WTC11 (cell line): ENCODE measurements around the gene CEP63. TPM values are rescaled to one million over a fixed set of nuclear protein-coding genes. Genes with fewer than 3 reads are reported as not detected.

Experiments used
- ATAC-seq: fragments of 200-7000 bp; cut with Tn5 transposase; 2 replicates; pipeline ENCODE4 v1.10.0; 2021; ENCODE audit warnings: mild to moderate bottlenecking, moderate library complexity
- CTCF ChIA-PET: fragments of 300-600 bp; sonication (Branson Sonifier 250); formaldehyde crosslinking; loops from one replicate; lab custom pipeline; 2021; ENCODE audit warnings: antibody characterized with exemption; lab: Charles Lee
- POLR2A ChIA-PET: fragments of 350-600 bp; sonication (Branson Sonifier 250); formaldehyde crosslinking; loops from one replicate; lab custom pipeline; 2021; ENCODE audit warnings: antibody characterized with exemption; lab: Charles Lee
- DNase-seq: peaks from one replicate; pipeline ENCODE4 v3.0.0; 2021; ENCODE audit warnings: low spot score
- H3K27ac Mint-ChIP-seq: 2 replicates; pipeline ENCODE4 v1.8.0; 2021; ENCODE audit warnings: mixed read lengths
- H3K27me3 Mint-ChIP-seq: 2 replicates; pipeline ENCODE4 v1.8.0; 2021; ENCODE audit warnings: low read depth, mild to moderate bottlenecking, moderate library complexity, mixed read lengths
- H3K36me3 Mint-ChIP-seq: 2 replicates; pipeline ENCODE4 v1.8.0; 2021; ENCODE audit warnings: mixed read lengths
- H3K4me1 Mint-ChIP-seq: 2 replicates; pipeline ENCODE4 v1.8.0; 2022; ENCODE audit warnings: mixed read lengths
- H3K4me3 Mint-ChIP-seq: 2 replicates; pipeline ENCODE4 v1.8.0; 2021; ENCODE audit warnings: mild to moderate bottlenecking, moderate library complexity, mixed read lengths
- H3K9me3 Mint-ChIP-seq: 2 replicates; pipeline ENCODE4 v1.8.0; 2021; ENCODE audit warnings: mixed read lengths
- CREB1 ChIP-seq: sonication (generic); formaldehyde crosslinking; IDR thresholded peaks from 2 replicates; pipeline ENCODE4 v1.8.0; 2023; ENCODE audit warnings: mild to moderate bottlenecking, missing genetic modification reagents
- CREM ChIP-seq: sonication (generic); formaldehyde crosslinking; IDR thresholded peaks from 2 replicates; pipeline ENCODE4 v1.8.1; 2022; ENCODE audit warnings: mild to moderate bottlenecking, missing genetic modification reagents, moderate library complexity
- EMX1 ChIP-seq: fragments of 250-450 bp; sonication (Bioruptor Pico); IDR thresholded peaks from 2 replicates; pipeline ENCODE4 v1.8.0; 2021; ENCODE audit warnings: mild to moderate bottlenecking
- ETV6 ChIP-seq: sonication (generic); formaldehyde crosslinking; IDR thresholded peaks from 2 replicates; pipeline ENCODE4 v1.8.1; 2022; ENCODE audit warnings: mild to moderate bottlenecking, missing genetic modification reagents
- HMGXB4 ChIP-seq: sonication (generic); formaldehyde crosslinking; IDR thresholded peaks from 2 replicates; pipeline ENCODE4 v1.8.1; 2023; ENCODE audit warnings: mild to moderate bottlenecking, moderate library complexity, missing genetic modification reagents
- IRF1 ChIP-seq: sonication (generic); formaldehyde crosslinking; IDR thresholded peaks from 2 replicates; pipeline ENCODE4 v1.8.0; 2023; ENCODE audit warnings: missing genetic modification reagents
- MYBL2 ChIP-seq: sonication (generic); formaldehyde crosslinking; IDR thresholded peaks from 2 replicates; pipeline ENCODE4 v1.8.1; 2023; ENCODE audit warnings: mild to moderate bottlenecking, moderate library complexity, missing genetic modification reagents
- NR1H2 ChIP-seq: sonication (generic); formaldehyde crosslinking; IDR thresholded peaks from 2 replicates; pipeline ENCODE4 v1.9.0; 2021; ENCODE audit warnings: mild to moderate bottlenecking, moderate library complexity, missing genetic modification reagents
- NR2C2 ChIP-seq: sonication (generic); formaldehyde crosslinking; IDR thresholded peaks from 2 replicates; pipeline ENCODE4 v1.8.0; 2022; ENCODE audit warnings: mild to moderate bottlenecking, missing genetic modification reagents
- PRDM15 ChIP-seq: sonication (generic); formaldehyde crosslinking; IDR thresholded peaks from 2 replicates; pipeline ENCODE4 v1.8.0; 2022; ENCODE audit warnings: missing genetic modification reagents
- PRRX2 ChIP-seq: fragments of 250-450 bp; sonication (Bioruptor Pico); IDR thresholded peaks from 2 replicates; pipeline ENCODE4 v1.8.0; 2021; ENCODE audit warnings: mild to moderate bottlenecking
- TEAD4 ChIP-seq: sonication (generic); formaldehyde crosslinking; IDR thresholded peaks from 2 replicates; pipeline ENCODE4 v1.8.0; 2022; ENCODE audit warnings: mild to moderate bottlenecking, missing genetic modification reagents
- ZNF219 ChIP-seq: sonication (generic); formaldehyde crosslinking; IDR thresholded peaks from 2 replicates; pipeline ENCODE4 v1.8.0; 2023; ENCODE audit warnings: missing genetic modification reagents, mild to moderate bottlenecking, borderline replicate concordance
- ZNF317 ChIP-seq: sonication (generic); formaldehyde crosslinking; IDR thresholded peaks from 2 replicates; pipeline ENCODE4 v1.8.1; 2023; ENCODE audit warnings: low read depth, mild to moderate bottlenecking, moderate library complexity, missing genetic modification reagents, borderline replicate concordance
- total RNA-seq: library from RNA; stranded (reverse); gene quantifications from 3 replicates; pipeline ENCODE4 v1.2.3, GENCODE V29; 2021
- TF ChIP-seq, protein P1 (sequence below): fragments of 250-450 bp; sonication (Bioruptor Pico); IDR thresholded peaks from 2 replicates; pipeline ENCODE4 v1.9.0; 2021; ENCODE audit warnings: mild to moderate bottlenecking
- TF ChIP-seq, protein P2 (sequence below): sonication (generic); formaldehyde crosslinking; IDR thresholded peaks from 2 replicates; pipeline ENCODE4 v1.8.0; 2023; ENCODE audit warnings: mild to moderate bottlenecking, missing genetic modification reagents
- TF ChIP-seq, protein P3 (sequence below): sonication (generic); formaldehyde crosslinking; IDR thresholded peaks from 2 replicates; pipeline ENCODE4 v1.8.0; 2022; ENCODE audit warnings: mild to moderate bottlenecking, missing genetic modification reagents
- TF ChIP-seq, protein P4 (sequence below): sonication (generic); formaldehyde crosslinking; IDR thresholded peaks from 2 replicates; pipeline ENCODE4 v1.8.1; 2022; ENCODE audit warnings: low read depth, mild to moderate bottlenecking, moderate library complexity, missing genetic modification reagents, borderline replicate concordance
- TF ChIP-seq, protein P5 (sequence below): sonication (generic); formaldehyde crosslinking; IDR thresholded peaks from 2 replicates; pipeline ENCODE4 v1.8.1; 2023; ENCODE audit warnings: mild to moderate bottlenecking, missing genetic modification reagents, moderate library complexity

CEP63 gene
- total RNA-seq, 1 experiment from 2014 or later: 28.0 TPM

GRCh38 chr3:134602440-134602814 is 116.6 kb downstream of the CEP63 start (continued):
- TF ChIP-seq, protein P1, sequence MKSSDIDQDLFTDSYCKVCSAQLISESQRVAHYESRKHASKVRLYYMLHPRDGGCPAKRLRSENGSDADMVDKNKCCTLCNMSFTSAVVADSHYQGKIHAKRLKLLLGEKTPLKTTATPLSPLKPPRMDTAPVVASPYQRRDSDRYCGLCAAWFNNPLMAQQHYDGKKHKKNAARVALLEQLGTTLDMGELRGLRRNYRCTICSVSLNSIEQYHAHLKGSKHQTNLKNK (CRISPR knock-in tag): no peak
- TF ChIP-seq, protein P2, sequence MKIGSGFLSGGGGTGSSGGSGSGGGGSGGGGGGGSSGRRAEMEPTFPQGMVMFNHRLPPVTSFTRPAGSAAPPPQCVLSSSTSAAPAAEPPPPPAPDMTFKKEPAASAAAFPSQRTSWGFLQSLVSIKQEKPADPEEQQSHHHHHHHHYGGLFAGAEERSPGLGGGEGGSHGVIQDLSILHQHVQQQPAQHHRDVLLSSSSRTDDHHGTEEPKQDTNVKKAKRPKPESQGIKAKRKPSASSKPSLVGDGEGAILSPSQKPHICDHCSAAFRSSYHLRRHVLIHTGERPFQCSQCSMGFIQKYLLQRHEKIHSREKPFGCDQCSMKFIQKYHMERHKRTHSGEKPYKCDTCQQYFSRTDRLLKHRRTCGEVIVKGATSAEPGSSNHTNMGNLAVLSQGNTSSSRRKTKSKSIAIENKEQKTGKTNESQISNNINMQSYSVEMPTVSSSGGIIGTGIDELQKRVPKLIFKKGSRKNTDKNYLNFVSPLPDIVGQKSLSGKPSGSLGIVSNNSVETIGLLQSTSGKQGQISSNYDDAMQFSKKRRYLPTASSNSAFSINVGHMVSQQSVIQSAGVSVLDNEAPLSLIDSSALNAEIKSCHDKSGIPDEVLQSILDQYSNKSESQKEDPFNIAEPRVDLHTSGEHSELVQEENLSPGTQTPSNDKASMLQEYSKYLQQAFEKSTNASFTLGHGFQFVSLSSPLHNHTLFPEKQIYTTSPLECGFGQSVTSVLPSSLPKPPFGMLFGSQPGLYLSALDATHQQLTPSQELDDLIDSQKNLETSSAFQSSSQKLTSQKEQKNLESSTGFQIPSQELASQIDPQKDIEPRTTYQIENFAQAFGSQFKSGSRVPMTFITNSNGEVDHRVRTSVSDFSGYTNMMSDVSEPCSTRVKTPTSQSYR (CRISPR knock-in tag): no peak
- TF ChIP-seq IRF1 (CRISPR knock-in tag) (no peak), PRRX2 (CRISPR knock-in tag) (no peak)

- CTCF ChIA-PET: interaction anchor here (1.0 to 4.8 kb wide), 6 partner anchors 34 to 191 kb away, joined by 3 to 63 read pairs (median 42); partner anchors contain the start of gene EPHB1
- Mint-ChIP-seq H3K9me3 (no peaks in the 10 kb centered on the region), H3K4me3 (no peak overlapping the region), H3K27ac (no peak overlapping the region), H3K36me3 (no peaks in the 10 kb centered on the region), H3K4me1 (peaks cover 12% of the 10 kb centered on the region), H3K27me3 (peaks cover 14% of the 10 kb centered on the region)
- DNase-seq: no peak
- POLR2A ChIA-PET: no interaction called here
- no peak for ATAC-seq
- TF ChIP-seq ZNF317 (no peak), ETV6 (CRISPR knock-in tag) (no peak), NR1H2 (no peak), TEAD4 (CRISPR knock-in tag) (no peak), MYBL2 (CRISPR knock-in tag) (no peak), PRDM15 (CRISPR knock-in tag) (no peak), ZNF219 (CRISPR knock-in tag) (no peak), HMGXB4 (CRISPR knock-in tag) (no peak), CREB1 (CRISPR knock-in tag) (no peak), CREM (CRISPR knock-in tag) (no peak), EMX1 (no peak), NR2C2 (CRISPR knock-in tag) (no peak)
- TF ChIP-seq, protein P3, sequence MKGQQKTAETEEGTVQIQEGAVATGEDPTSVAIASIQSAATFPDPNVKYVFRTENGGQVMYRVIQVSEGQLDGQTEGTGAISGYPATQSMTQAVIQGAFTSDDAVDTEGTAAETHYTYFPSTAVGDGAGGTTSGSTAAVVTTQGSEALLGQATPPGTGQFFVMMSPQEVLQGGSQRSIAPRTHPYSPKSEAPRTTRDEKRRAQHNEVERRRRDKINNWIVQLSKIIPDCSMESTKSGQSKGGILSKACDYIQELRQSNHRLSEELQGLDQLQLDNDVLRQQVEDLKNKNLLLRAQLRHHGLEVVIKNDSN: no peak
- TF ChIP-seq, protein P4, sequence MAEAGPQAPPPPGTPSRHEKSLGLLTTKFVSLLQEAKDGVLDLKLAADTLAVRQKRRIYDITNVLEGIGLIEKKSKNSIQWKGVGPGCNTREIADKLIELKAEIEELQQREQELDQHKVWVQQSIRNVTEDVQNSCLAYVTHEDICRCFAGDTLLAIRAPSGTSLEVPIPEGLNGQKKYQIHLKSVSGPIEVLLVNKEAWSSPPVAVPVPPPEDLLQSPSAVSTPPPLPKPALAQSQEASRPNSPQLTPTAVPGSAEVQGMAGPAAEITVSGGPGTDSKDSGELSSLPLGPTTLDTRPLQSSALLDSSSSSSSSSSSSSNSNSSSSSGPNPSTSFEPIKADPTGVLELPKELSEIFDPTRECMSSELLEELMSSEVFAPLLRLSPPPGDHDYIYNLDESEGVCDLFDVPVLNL: no peak
- TF ChIP-seq, protein P5, sequence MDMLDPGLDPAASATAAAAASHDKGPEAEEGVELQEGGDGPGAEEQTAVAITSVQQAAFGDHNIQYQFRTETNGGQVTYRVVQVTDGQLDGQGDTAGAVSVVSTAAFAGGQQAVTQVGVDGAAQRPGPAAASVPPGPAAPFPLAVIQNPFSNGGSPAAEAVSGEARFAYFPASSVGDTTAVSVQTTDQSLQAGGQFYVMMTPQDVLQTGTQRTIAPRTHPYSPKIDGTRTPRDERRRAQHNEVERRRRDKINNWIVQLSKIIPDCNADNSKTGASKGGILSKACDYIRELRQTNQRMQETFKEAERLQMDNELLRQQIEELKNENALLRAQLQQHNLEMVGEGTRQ (CRISPR knock-in tag): no peak
Observed at GRCh38 chr3:134603480-134603879, 117.6 kb downstream of the CEP63 start.
